Measurements from ENCODE around the gene LARP1B. TPM values are rescaled to one million over a fixed set of nuclear protein-coding genes. Genes with fewer than 3 reads are reported as not detected.

Gene LARP1B
- total and polyA plus RNA-seq, 9 of the 15 experiments (the other 6 are each of a cell fraction or from before 2014, with no cell fraction given): 19.2 to 59.7 (median 37.9) TPM

DNA sequence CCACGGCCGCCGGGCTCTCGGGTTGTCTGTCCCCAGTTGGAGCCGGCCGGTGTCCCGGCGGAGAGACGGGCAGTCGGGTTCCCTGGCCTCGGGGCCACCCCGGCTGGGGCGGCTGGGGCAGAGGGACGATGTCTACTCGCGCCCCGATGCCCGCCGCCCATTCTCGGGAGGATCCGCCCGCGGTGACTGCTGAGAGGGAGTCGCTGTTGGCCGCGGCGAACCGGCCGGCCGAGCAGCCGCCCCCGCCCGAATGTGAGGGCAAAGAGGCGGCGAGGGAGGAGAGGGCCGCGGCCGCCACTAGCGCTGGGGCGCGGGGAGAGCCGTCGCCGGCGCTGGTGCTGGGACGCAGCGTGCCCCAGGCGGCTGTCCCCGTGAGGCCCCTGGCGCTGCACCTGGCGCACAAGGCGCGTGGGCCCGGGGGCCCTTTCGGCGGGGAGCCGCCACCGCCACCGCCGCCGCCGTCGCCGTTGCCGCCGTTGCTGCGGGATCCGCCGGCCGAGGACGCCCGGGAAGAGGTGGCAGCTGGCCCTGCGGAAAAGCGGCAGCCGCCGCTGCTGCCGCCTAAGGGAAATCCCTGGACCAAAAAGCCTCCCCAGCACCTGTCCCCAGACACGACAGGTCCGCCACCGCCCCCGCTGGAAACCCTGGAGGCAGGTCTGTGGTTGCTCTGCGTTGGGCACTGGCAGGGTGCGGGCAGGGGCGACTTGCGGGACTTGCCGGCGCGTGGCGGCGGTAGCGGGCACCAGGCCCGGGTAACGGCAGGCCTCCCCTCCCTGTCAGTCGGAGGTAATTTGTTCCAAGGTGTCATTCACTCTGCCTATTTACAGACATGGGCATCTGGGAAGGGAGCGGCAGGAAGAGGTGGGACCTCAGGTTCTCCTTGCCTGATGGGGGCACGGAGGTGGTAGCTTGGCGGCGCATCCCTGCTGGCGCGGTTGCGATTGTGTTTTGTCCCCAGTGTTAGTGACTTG is 739 bp downstream of the LARP1B start (continued):
- TF ChIP-seq SIN3A (IDR thresholded peaks at IDR 0.05; ENCODE audit: borderline replicate concordance in 2 of 2, control insufficient read depth in 1 of 2, low read depth in 2 of 2, low read length in 2 of 2) (no peak), SMARCC2 (IDR thresholded peaks at IDR 0.05; ENCODE audit: low read depth) (no peak), MEIS2 (IDR thresholded peaks at IDR 0.05; ENCODE audit: partially characterized antibody) (peak; percentile 16), HNRNPL (IDR thresholded peaks at IDR 0.05; ENCODE audit: low read depth, low read length) (0 out of 2 replicates have a peak, but pooled peaks have one; percentile 67), POLR2AphosphoS2 (IDR thresholded peaks at IDR 0.05; ENCODE audit: low read length) (no peak), ZNF354B (CRISPR knock-in tag; IDR thresholded peaks at IDR 0.05) (no peak), TOE1 (IDR thresholded peaks at IDR 0.05; ENCODE audit: borderline replicate concordance) (no peak), TOE1 (CRISPR knock-in tag; IDR thresholded peaks at IDR 0.05; ENCODE audit: borderline replicate concordance, low read depth) (no peak), GABPB2 (CRISPR knock-in tag; conservative IDR thresholded peaks at IDR 0.05) (no peak)
- TF ChIP-seq, protein P1, sequence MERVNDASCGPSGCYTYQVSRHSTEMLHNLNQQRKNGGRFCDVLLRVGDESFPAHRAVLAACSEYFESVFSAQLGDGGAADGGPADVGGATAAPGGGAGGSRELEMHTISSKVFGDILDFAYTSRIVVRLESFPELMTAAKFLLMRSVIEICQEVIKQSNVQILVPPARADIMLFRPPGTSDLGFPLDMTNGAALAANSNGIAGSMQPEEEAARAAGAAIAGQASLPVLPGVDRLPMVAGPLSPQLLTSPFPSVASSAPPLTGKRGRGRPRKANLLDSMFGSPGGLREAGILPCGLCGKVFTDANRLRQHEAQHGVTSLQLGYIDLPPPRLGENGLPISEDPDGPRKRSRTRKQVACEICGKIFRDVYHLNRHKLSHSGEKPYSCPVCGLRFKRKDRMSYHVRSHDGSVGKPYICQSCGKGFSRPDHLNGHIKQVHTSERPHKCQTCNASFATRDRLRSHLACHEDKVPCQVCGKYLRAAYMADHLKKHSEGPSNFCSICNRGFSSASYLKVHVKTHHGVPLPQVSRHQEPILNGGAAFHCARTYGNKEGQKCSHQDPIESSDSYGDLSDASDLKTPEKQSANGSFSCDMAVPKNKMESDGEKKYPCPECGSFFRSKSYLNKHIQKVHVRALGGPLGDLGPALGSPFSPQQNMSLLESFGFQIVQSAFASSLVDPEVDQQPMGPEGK (CRISPR knock-in tag; IDR thresholded peaks at IDR 0.05; ENCODE audit: borderline replicate concordance): no peak
- TF ChIP-seq, protein P2, sequence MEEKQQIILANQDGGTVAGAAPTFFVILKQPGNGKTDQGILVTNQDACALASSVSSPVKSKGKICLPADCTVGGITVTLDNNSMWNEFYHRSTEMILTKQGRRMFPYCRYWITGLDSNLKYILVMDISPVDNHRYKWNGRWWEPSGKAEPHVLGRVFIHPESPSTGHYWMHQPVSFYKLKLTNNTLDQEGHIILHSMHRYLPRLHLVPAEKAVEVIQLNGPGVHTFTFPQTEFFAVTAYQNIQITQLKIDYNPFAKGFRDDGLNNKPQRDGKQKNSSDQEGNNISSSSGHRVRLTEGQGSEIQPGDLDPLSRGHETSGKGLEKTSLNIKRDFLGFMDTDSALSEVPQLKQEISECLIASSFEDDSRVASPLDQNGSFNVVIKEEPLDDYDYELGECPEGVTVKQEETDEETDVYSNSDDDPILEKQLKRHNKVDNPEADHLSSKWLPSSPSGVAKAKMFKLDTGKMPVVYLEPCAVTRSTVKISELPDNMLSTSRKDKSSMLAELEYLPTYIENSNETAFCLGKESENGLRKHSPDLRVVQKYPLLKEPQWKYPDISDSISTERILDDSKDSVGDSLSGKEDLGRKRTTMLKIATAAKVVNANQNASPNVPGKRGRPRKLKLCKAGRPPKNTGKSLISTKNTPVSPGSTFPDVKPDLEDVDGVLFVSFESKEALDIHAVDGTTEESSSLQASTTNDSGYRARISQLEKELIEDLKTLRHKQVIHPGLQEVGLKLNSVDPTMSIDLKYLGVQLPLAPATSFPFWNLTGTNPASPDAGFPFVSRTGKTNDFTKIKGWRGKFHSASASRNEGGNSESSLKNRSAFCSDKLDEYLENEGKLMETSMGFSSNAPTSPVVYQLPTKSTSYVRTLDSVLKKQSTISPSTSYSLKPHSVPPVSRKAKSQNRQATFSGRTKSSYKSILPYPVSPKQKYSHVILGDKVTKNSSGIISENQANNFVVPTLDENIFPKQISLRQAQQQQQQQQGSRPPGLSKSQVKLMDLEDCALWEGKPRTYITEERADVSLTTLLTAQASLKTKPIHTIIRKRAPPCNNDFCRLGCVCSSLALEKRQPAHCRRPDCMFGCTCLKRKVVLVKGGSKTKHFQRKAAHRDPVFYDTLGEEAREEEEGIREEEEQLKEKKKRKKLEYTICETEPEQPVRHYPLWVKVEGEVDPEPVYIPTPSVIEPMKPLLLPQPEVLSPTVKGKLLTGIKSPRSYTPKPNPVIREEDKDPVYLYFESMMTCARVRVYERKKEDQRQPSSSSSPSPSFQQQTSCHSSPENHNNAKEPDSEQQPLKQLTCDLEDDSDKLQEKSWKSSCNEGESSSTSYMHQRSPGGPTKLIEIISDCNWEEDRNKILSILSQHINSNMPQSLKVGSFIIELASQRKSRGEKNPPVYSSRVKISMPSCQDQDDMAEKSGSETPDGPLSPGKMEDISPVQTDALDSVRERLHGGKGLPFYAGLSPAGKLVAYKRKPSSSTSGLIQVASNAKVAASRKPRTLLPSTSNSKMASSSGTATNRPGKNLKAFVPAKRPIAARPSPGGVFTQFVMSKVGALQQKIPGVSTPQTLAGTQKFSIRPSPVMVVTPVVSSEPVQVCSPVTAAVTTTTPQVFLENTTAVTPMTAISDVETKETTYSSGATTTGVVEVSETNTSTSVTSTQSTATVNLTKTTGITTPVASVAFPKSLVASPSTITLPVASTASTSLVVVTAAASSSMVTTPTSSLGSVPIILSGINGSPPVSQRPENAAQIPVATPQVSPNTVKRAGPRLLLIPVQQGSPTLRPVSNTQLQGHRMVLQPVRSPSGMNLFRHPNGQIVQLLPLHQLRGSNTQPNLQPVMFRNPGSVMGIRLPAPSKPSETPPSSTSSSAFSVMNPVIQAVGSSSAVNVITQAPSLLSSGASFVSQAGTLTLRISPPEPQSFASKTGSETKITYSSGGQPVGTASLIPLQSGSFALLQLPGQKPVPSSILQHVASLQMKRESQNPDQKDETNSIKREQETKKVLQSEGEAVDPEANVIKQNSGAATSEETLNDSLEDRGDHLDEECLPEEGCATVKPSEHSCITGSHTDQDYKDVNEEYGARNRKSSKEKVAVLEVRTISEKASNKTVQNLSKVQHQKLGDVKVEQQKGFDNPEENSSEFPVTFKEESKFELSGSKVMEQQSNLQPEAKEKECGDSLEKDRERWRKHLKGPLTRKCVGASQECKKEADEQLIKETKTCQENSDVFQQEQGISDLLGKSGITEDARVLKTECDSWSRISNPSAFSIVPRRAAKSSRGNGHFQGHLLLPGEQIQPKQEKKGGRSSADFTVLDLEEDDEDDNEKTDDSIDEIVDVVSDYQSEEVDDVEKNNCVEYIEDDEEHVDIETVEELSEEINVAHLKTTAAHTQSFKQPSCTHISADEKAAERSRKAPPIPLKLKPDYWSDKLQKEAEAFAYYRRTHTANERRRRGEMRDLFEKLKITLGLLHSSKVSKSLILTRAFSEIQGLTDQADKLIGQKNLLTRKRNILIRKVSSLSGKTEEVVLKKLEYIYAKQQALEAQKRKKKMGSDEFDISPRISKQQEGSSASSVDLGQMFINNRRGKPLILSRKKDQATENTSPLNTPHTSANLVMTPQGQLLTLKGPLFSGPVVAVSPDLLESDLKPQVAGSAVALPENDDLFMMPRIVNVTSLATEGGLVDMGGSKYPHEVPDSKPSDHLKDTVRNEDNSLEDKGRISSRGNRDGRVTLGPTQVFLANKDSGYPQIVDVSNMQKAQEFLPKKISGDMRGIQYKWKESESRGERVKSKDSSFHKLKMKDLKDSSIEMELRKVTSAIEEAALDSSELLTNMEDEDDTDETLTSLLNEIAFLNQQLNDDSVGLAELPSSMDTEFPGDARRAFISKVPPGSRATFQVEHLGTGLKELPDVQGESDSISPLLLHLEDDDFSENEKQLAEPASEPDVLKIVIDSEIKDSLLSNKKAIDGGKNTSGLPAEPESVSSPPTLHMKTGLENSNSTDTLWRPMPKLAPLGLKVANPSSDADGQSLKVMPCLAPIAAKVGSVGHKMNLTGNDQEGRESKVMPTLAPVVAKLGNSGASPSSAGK (IDR thresholded peaks at IDR 0.05): no peak
